HG03025 (cell line): ENCODE data around the gene NEURL2.

Experiments used
- ATAC-seq: cut with Tn5 transposase; IDR thresholded peaks from one replicate; pipeline ENCODE4 v1.9.1; 2021; ENCODE audit warnings: mild to moderate bottlenecking, moderate library complexity; ENCODE audit not compliant: unreplicated experiment, low FRiP score

NEURL2 gene

GRCh38 chr20:45848969-45849582 is 41.9 kb downstream of the NEURL2 start:
- ATAC-seq = no peak

- ATAC-seq = no peak
Observed at GRCh38 chr20:45848421-45848820, 42.6 kb downstream of the NEURL2 start.

- no peak for ATAC-seq
Observed at GRCh38 chr20:45845452-45845851, 45.6 kb downstream of the NEURL2 start.

- no peak for ATAC-seq
Observed at GRCh38 chr20:45843506-45843905, 47.5 kb downstream of the NEURL2 start.

- ATAC-seq = peak; percentile 59
Observed at GRCh38 chr20:45842169-45842812, 48.7 kb downstream of the NEURL2 start.

GRCh38 chr20:45841407-45842129 is 49.4 kb downstream of the NEURL2 start:
- ATAC-seq = no peak

- ATAC-seq = no peak
Observed at GRCh38 chr20:45840700-45841198, 50.3 kb downstream of the NEURL2 start.
